ENCODE results near the gene IFNL3.
"Not testable (repeated sequence)": the region's sequence is repeated elsewhere in the genome, so short reads cannot be mapped to it uniquely, and the experiment has no call there.

IFNL3 gene

GRCh38 chr19:39244410-39245100 lies at the start of gene IFNL3:
IFNL3 (minus strand) TSS chr19:39245006; CDS start chr19:39244967, 39 bp downstream.
- intact Hi-C loops (cut with DNase I); DNase-seq: not testable (repeated sequence)

GRCh38 chr19:39293394-39293793 lies 48.6 kb upstream of the IFNL3 start:
- no peak for DNase-seq
- intact Hi-C loops (cut with DNase I) = no loop called here

GRCh38 chr19:39284032-39284431 lies 39.2 kb upstream of the IFNL3 start:
- DNase-seq = no peak
- intact Hi-C loops (cut with DNase I) = no loop called here

GRCh38 chr19:39282021-39282420 lies 37.2 kb upstream of the IFNL3 start:
- DNase-seq = no peak
- intact Hi-C loops (cut with DNase I) = no loop called here

GRCh38 chr19:39277598-39277997 lies 32.8 kb upstream of the IFNL3 start:
- intact Hi-C loops (cut with DNase I) = no loop called here
- no peak for DNase-seq

- DNase-seq = no peak
- intact Hi-C loops (cut with DNase I) = no loop called here
Measured at GRCh38 chr19:39276740-39277139, 31.9 kb upstream of the IFNL3 start.

GRCh38 chr19:39275578-39275977 lies 30.8 kb upstream of the IFNL3 start:
- no peak for DNase-seq
- intact Hi-C loops (cut with DNase I) = no loop called here

GRCh38 chr19:39273859-39274258 lies 29.1 kb upstream of the IFNL3 start:
- intact Hi-C loops (cut with DNase I); DNase-seq: not testable (repeated sequence)

GRCh38 chr19:39270036-39270871 lies 25.4 kb upstream of the IFNL3 start:
- intact Hi-C loops (cut with DNase I) = no loop called here
- peak in 1 of 42 donors; percentile 7 for DNase-seq

GRCh38 chr19:39269369-39269768 lies 24.6 kb upstream of the IFNL3 start:
- intact Hi-C loops (cut with DNase I) = not testable (repeated sequence)
- DNase-seq = peak in 1 of 42 donors; percentile 13

- intact Hi-C loops (cut with DNase I) = not testable (repeated sequence)
- peak in 1 of 42 donors; percentile 10 for DNase-seq
Measured at GRCh38 chr19:39268531-39269223, 23.9 kb upstream of the IFNL3 start.

GRCh38 chr19:39268085-39268484 lies 23.3 kb upstream of the IFNL3 start, which contains the start of gene IFNL2:
IFNL2 (plus strand) TSS chr19:39268396; CDS start chr19:39268569, 173 bp downstream.
- intact Hi-C loops (cut with DNase I); DNase-seq: not testable (repeated sequence)

GRCh38 chr19:39265321-39265916 lies 20.6 kb upstream of the IFNL3 start:
- DNase-seq = peak in 3 of 42 donors; percentile 23 to 46 (median 28)
- intact Hi-C loops (cut with DNase I) = no loop called here

- DNase-seq = peak in 2 of 42 donors; percentile 7 to 41
- intact Hi-C loops (cut with DNase I) = no loop called here
Measured at GRCh38 chr19:39264306-39265290, 19.8 kb upstream of the IFNL3 start.

GRCh38 chr19:39263912-39264305 lies 19.1 kb upstream of the IFNL3 start:
- DNase-seq = no peak
- intact Hi-C loops (cut with DNase I) = no loop called here

- intact Hi-C loops (cut with DNase I) = no loop called here
- no peak for DNase-seq
Measured at GRCh38 chr19:39262496-39262895, 17.7 kb upstream of the IFNL3 start.

- intact Hi-C loops (cut with DNase I) = no loop called here
- no peak for DNase-seq
Measured at GRCh38 chr19:39261704-39262103, 16.9 kb upstream of the IFNL3 start.

GRCh38 chr19:39257227-39257626 lies 12.4 kb upstream of the IFNL3 start:
- DNase-seq = no peak
- intact Hi-C loops (cut with DNase I) = no loop called here
